Urothelium cell line (cell line): ENCODE data around the gene ITGAV.
A peak's percentile ranks its signal among the peaks of the same experiment; 100 is the strongest.
"Not testable (repeated sequence)": the region's sequence is repeated elsewhere in the genome, so short reads cannot be mapped to it uniquely, and the experiment has no call there.

Experiments
- DNase-seq: peaks from one replicate; pipeline ENCODE4 v3.0.0; 2011; ENCODE audit warnings: low spot score, mixed read lengths
- FAIRE-seq: peaks from 2 replicates; lab custom pipeline; 2011; peaks lifted over from hg19 to GRCh38; lab: Jason Lieb, UNC

Gene ITGAV

GRCh38 chr2:186589612-186590349 is at the start of gene ITGAV:
Gene ITGAV (plus strand): TSS chr2:186590056. CDS start chr2:186590339, 283 bp downstream.
- DNase-seq, result peak; percentile 94
- FAIRE-seq, result no peak

GRCh38 chr2:186540941-186541340 is 48.9 kb upstream of the ITGAV start:
- FAIRE-seq, result no peak
- DNase-seq, result no peak

DNA sequence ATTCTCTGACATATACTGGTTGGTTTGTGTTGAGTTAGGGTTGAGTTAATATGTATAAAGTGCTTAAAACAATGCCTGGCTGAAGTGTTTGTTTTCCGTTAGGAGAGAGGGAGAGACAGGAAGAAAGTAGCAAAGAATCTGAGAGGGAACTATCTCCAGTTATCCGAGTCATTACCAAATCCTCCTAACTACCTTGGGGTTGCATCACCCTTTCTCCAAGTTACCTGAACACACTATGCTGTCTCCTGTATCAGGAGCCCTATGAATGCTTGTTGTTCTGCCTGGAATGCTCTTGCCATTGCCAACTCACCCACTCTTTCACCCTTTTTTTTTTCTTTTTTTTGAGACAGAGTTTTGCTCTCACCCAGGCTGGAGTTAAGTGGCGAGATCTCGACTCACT is 47.9 kb upstream of the ITGAV start:
- no peak for DNase-seq
- no peak for FAIRE-seq

- DNase-seq (peak; percentile 21), FAIRE-seq (no peak)
These were observed 46.2 kb upstream of the ITGAV start for GRCh38 chr2:186543561-186544131.

- FAIRE-seq (no peak), DNase-seq (peak; percentile 46)
These were observed 45.6 kb upstream of the ITGAV start for GRCh38 chr2:186544255-186544675.

DNA sequence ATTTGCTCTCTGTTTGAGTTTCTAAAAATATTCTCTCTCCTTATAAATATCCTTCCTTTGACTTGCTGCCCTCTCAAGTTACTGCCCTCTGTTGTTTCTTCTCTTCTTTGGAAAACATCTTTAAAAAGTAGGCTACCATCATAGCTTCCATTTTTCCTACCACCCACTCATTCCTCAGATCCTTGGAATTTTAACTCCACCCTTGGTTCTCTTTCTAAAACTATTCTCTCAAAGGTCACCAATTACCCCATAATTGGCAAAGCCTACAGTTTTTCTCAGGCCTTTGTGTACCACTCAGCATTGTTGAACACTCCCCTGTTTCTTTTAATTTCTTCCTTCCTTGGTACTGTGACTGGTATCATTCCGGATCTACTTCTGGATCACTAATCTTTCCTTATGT is 43.0 kb upstream of the ITGAV start:
- no peak for DNase-seq
- no peak for FAIRE-seq

GRCh38 chr2:186551323-186552050 is 38.4 kb upstream of the ITGAV start:
- FAIRE-seq, result no peak
- DNase-seq, result no peak

DNA sequence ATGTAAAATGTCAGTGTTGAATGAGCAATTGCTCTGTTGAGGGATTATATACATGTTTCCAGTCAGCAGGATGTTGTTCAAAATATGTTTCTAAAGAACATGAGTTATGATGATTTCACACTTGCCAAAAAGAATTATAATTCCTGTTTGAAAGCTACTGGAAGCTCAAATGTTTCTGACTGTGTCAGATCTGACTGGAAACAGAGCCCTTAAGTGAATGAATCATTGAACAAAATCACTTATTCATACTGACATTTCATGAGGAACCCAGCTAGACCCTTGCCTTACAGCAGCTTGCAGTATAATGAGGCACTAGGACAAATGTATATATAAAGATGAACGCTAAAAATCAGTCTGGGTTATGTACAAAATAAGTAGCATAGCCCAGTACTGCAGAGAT is 35.4 kb upstream of the ITGAV start:
- DNase-seq, result no peak
- peak; percentile 27 for FAIRE-seq

DNA sequence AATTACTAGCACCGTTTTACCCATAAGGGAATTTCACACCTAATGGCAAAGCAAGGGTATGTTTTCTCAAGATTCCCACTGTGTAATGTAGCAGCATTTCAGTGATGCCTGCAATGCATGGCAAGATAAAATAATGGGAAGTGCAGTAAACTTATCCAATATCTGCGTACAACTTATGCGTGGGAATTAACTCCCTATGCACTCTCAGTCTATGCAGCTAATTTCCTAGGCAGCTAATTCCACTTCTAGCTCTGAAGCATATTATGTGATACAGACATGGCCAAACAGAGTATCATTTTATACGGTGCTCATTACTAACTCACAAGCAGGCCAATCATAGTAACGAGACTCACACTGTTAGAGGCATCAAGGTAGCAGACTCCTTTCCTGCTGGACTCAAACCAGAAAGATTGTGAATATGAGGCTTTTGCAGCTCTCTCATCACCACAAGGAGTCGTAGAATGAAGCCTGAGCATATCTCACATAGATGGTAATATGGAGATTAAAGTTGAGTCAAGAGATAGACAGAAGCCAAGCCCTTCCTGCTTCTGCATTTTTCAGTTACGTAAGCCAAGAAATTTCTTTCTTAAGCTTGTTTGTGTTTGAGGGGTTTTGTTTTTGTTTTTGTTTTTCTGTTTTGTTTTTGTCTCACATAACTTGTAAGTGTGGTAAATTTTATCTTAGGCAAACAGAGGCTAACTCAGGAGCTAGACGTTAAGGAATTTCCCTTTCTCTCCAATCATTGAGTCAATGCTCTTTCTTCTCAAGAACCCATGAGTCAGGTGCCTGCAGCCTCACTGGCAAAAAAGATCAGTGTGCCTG is 34.8 kb upstream of the ITGAV start:
- FAIRE-seq, result no peak

GRCh38 chr2:186558512-186559276 is 31.2 kb upstream of the ITGAV start:
- no peak for DNase-seq
- no peak for FAIRE-seq

More for the DNA sequence above, 34.8 kb upstream of the ITGAV start:
- DNase-seq, result no peak

- FAIRE-seq, result no peak
- DNase-seq, result no peak
These were observed 30.5 kb upstream of the ITGAV start for GRCh38 chr2:186559370-186559769.

DNA sequence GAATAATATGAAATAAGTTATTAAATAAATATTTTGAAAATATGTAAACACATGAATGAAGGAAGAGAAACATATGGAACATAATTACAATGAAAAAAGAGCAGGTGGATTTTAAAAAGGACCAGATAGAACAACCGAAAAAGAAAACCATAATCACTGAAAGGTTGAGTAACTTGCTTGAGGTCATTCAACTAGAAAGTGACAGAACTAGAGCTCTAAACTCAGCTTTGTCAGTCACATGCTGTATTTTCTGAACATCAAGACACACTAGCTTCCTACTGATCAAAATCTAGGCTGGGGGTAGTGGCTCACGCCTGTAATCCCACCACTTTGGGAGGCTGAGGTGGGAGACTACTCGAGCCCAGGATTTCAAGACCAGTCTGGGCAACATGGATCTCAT is 30.0 kb upstream of the ITGAV start:
- DNase-seq (no peak), FAIRE-seq (no peak)

GRCh38 chr2:186560254-186560653 is 29.6 kb upstream of the ITGAV start:
- FAIRE-seq (no peak), DNase-seq (no peak)

GRCh38 chr2:186561467-186562208 is 28.2 kb upstream of the ITGAV start:
- FAIRE-seq (no peak), DNase-seq (no peak)

- FAIRE-seq (no peak), DNase-seq (no peak)
These were observed 27.7 kb upstream of the ITGAV start for GRCh38 chr2:186562209-186562578.

GRCh38 chr2:186568600-186568999 is 21.3 kb upstream of the ITGAV start:
- not testable (repeated sequence) for DNase-seq, FAIRE-seq

DNA sequence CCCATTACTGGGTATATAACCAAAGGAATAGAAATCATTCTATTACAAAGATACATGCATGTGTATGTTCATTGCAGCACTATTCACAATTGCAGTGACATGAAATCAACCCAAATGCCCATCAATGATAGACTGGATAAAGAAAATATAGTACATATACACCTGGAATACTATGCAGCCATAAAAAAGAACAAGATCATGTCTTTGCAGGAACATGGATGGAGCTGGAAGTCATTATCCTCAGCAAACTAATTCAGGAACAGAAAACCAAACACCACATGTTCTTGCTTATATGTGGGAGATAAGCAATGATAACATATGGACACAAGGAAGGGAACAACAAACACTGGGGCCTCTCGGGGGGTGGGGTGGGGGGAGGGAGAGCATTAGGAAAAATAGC is 20.7 kb upstream of the ITGAV start:
- not testable (repeated sequence) for DNase-seq

DNA sequence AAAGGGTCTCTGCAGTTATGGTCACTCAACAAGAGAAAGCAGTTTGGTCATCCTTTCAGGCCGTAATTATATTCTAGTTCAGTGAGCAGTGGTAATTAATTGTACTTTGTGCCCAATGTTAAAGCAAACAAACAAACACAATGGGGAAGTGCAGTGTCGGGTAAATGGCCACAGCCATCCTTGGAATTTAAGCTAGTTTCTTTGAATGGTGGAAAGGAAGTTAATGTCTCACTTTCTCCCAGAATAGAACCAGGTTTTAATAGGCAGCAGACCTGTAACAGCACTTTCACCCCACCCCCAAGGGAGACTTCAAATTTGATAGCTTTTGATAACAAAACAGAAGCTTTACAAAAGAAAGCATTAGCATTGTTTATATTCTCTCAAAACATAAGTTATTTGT is 20.0 kb upstream of the ITGAV start:
- FAIRE-seq (no peak), DNase-seq (no peak)

More for the DNA sequence above, 20.7 kb upstream of the ITGAV start:
- not testable (repeated sequence) for FAIRE-seq

DNA sequence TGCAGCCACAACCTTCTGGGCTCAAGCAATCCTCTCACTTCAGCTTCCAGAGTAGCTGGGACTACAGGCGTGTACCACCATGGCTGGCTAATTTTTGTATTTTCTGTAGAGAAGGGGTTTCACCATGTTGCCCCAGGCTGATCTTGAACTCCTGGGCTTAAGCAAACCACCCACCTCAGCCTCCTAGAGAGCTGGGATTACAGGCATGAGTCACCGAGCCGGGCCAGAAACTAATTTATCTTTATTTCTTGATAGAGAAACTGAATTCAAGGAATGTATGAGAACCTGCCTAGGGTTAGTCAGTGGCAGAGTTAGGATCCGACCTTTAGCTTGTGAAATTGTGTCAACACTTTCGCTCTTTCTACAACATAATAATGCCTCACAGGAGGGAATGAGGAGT is 19.3 kb upstream of the ITGAV start:
- DNase-seq (peak; percentile 11), FAIRE-seq (no peak)

GRCh38 chr2:186572705-186573104 is 17.2 kb upstream of the ITGAV start:
- no peak for FAIRE-seq
- DNase-seq, result peak; percentile 30
